Fibroblast of the aortic adventitia (primary cell): ENCODE results near the gene CCDC71. TPM values are rescaled to one million over a fixed set of nuclear protein-coding genes. Genes with fewer than 3 reads are reported as not detected.

Experiments used
- DNase-seq: peaks from one replicate; pipeline ENCODE4 v3.0.0-alpha.2; 2010; ENCODE audit warnings: low read depth
- H3K4me3 ChIP-seq: 2 replicates; pipeline ENCODE4 v1.5.1; 2011; ENCODE audit warnings: low read depth, mild to moderate bottlenecking, control low read depth, low read length, moderate library complexity
- total RNA-seq: library from RNA; depleted of rRNA; stranded (reverse); fragments of >200 nt; gene quantifications from 2 replicates; pipeline ENCODE4 v1.2.3, GENCODE V29; 2012; ENCODE audit warnings: low replicate concordance
- TF ChIP-seq, protein P1 (sequence below): IDR thresholded peaks from 2 replicates; pipeline ENCODE4 v1.5.1; 2011; ENCODE audit warnings: mild to moderate bottlenecking, low read length, control low read depth, inconsistent platforms; ENCODE audit not compliant: insufficient read depth

Gene CCDC71
- total RNA-seq, 1 donor = 22.7 TPM

DNA sequence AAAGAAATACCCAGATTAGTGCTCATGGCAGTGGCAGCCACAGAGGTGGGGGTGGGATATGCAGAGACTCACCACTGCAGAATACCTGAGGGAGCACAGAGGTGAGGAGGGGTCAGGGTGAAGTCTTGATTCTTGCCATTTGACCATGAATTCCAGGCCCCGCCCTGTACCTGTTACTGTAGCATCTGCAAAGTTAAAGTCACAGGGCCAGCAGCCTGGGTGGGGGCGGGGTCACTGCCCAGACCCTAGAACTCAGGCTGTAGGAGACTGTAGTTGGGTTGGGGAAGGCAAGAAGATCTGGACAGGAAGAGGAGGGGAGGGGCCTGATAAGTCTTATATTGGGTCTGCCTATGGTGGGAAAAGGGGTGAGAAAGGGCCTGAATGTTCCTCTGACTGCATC lies 14.5 kb downstream of the CCDC71 start:
- H3K4me3 ChIP-seq = no peak overlapping the region
- DNase-seq = no peak

DNA sequence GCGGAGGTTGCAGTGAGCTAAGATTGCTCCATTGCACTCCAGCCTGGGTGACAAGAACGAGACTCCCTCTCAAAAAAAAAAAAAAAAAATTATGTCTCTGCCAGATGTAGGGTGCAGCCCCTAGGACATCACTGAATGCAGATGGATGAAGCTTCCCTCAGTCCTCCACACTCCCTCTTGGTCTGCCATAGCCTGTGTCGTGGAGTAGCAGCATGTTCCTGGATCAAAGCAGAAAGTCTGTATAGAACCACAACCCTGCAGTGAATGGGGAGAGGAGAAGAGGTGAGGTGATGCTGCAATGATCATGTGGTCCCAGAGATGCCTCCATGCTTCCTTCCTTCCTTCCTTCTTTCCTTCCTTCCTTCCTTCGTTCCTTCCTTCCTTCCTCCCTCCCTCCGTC lies 18.0 kb downstream of the CCDC71 start:
- TF ChIP-seq, protein P1, sequence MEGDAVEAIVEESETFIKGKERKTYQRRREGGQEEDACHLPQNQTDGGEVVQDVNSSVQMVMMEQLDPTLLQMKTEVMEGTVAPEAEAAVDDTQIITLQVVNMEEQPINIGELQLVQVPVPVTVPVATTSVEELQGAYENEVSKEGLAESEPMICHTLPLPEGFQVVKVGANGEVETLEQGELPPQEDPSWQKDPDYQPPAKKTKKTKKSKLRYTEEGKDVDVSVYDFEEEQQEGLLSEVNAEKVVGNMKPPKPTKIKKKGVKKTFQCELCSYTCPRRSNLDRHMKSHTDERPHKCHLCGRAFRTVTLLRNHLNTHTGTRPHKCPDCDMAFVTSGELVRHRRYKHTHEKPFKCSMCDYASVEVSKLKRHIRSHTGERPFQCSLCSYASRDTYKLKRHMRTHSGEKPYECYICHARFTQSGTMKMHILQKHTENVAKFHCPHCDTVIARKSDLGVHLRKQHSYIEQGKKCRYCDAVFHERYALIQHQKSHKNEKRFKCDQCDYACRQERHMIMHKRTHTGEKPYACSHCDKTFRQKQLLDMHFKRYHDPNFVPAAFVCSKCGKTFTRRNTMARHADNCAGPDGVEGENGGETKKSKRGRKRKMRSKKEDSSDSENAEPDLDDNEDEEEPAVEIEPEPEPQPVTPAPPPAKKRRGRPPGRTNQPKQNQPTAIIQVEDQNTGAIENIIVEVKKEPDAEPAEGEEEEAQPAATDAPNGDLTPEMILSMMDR = no peak
- DNase-seq = no peak

More for the DNA sequence above, 14.5 kb downstream of the CCDC71 start:
- TF ChIP-seq, protein P1 = no peak

DNA sequence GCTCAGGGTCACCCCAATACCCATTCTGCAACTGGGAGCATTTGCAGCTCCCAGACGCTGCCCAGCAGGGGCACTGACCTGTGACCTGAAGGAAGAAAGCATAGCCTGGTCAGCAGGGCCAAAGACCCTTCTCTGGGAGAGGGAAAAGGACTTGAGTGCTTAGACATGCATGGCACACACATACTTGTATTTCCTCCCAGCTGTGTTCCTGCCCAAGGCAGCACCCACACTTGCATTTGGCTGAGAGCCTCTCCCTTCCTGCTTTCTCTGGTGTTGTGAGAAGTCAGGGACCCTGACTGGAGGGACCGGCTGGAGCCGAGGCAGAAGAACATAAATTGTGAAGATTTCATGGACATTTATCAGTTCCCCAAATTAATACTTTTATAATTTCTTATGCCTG lies 26.1 kb downstream of the CCDC71 start:
- no peak overlapping the region for H3K4me3 ChIP-seq
- DNase-seq = no peak
- TF ChIP-seq, protein P1 = no peak

More for the DNA sequence above, 18.0 kb downstream of the CCDC71 start:
- no peak overlapping the region for H3K4me3 ChIP-seq

DNA sequence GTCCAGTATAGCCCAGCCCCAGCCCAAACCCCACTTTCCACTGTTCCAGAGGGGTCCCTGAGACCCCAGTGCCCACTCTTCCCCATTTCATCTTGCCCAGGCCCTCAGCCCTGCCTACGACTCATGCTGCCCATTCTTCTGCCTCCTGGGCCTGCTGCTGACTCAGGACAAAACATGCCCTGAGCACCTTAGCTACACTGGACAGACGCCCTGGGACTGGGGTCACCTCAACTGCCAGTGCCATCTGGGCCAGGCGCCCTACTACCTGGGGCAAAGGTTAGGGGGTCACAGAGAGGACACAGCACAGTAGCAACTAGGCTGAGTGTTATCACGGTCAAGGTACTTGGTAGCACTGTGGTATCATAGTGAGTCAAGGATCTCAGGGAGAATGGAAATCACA lies 30.6 kb downstream of the CCDC71 start:
- TF ChIP-seq, protein P1 = no peak
- no peak for DNase-seq
- no peak overlapping the region for H3K4me3 ChIP-seq

DNA sequence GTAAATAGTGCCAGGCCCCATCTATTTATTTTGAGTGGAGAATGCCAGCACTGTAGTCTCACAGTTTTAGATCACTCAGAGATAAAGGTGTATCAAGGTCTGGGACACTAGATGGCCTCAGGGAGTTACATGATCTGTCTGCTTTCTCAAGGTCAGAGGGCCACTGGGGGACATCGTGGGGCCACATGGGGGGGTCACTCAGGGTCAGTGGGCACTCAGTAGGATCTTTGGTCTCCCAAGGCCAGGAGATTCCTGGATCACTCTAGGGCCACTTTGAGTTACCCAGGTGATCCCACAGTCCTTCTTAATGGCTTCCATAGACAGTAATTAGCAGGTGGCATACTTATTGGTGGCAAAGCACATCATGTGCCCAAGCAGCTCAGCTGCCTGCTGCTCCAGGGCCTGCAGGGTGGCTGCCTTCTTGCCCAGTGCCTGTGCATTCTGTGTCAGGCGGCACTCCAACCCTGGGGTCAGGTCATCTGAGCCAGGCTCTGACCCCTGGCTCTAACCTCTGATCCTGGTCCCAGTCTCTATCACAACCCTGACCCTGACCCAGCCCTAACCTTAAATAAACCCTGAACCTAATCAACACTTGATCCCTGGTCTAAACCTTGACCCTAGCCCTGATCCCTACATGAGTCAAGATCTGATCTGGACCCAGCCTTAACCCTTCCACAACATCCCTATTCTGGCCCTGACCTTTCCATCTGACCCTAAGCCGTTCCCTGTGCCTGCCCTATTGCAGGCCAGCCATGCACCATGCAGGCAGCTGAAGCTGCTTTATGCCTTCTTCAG lies 31.5 kb downstream of the CCDC71 start:
- DNase-seq = no peak
- no peak overlapping the region for H3K4me3 ChIP-seq
- TF ChIP-seq, protein P1 = no peak

DNA sequence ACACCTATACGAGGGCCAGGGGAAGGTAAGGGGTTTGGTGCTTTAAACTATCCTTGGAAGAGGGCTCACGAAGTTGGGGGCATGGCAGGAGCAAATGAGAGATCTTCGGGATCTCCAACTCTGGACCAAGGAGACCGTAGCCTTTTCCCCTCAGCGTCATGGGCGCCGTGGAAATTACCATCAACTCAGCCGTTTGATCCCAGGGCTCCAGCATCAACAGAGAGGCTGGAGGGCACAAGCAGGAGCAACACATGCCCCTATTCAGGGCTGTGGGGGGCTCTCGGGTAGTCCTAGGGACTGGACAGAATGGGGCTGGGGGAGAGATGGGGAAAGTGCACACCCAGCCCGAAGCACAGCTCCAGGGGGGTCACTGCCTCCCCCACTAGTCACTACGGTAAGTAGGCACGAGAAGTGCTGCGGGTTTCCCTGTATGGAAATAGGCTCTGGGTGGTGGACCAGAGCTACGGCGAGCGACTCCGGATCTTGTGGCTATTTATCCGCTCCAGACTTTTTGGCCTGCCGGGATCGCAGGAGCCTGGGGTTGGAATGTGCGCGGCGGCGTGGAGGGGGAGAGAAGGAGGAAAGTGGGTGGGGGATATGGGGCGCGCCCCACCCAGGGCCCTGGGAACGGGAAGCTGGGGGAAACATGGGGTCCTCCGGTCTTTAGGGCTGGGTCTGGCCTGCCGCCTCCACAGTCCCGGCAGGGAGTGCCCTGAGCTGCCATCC lies 32.7 kb downstream of the CCDC71 start:
- H3K4me3 ChIP-seq = peak overlapping the region; percentile 92
- TF ChIP-seq, protein P1 = no peak
- peak; percentile 93 for DNase-seq
